Tibial nerve (tissue), 4 donors: ENCODE results near the gene BAZ2A.

Source experiments
- EP300 ChIP-seq, 2 donors: sonication (generic); formaldehyde crosslinking; IDR thresholded peaks; one replicate each; pipeline ENCODE4 v1.6.1; 2017; ENCODE audit warnings: antibody characterized with exemption in 2 of 2, mild to moderate bottlenecking in 1 of 2
- POLR2A ChIP-seq, 2 donors: fragments of 450-650 bp; IDR thresholded peaks; one replicate each; pipeline ENCODE4 v1.6.1; 2017; ENCODE audit warnings: antibody characterized with exemption in 2 of 2, mild to moderate bottlenecking in 2 of 2, moderate library complexity in 2 of 2
- TF ChIP-seq, protein P1 (sequence below), 5 experiments: fragments of 200-600 bp in 3 of 5; fragments of 450-650 bp in 2 of 5; sonication (generic) in 3 of 5; IDR thresholded peaks; one replicate each; pipeline ENCODE4 v1.5.1; 2016 to 2019; ENCODE audit warnings: antibody characterized with exemption in 5 of 5, mild to moderate bottlenecking in 3 of 5, moderate library complexity in 2 of 5

DNA sequence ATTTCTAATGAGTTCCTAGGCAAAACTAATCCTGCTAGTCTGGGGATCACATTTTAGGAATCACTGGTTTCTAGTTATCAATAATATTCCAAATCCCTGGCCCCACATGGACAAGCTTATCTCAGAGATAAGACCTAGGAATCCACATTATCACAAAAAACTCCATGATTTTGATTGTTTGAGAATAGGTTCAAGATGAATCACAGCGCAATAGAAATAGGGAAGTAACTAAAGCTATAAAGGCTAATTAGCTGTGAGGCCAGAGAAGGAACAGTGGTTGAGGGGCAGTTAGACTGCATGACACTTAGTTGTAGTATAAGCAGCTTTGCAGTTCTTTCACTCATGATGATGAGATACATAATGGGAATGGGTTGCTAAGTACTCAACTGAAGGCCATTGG is 28.8 kb upstream of the BAZ2A start:
- TF ChIP-seq EP300 (IDR thresholded peaks at IDR 0.05) (no peak), POLR2A (IDR thresholded peaks at IDR 0.05) (no peak)
- TF ChIP-seq, protein P1, sequence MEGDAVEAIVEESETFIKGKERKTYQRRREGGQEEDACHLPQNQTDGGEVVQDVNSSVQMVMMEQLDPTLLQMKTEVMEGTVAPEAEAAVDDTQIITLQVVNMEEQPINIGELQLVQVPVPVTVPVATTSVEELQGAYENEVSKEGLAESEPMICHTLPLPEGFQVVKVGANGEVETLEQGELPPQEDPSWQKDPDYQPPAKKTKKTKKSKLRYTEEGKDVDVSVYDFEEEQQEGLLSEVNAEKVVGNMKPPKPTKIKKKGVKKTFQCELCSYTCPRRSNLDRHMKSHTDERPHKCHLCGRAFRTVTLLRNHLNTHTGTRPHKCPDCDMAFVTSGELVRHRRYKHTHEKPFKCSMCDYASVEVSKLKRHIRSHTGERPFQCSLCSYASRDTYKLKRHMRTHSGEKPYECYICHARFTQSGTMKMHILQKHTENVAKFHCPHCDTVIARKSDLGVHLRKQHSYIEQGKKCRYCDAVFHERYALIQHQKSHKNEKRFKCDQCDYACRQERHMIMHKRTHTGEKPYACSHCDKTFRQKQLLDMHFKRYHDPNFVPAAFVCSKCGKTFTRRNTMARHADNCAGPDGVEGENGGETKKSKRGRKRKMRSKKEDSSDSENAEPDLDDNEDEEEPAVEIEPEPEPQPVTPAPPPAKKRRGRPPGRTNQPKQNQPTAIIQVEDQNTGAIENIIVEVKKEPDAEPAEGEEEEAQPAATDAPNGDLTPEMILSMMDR (IDR thresholded peaks at IDR 0.05), result no peak
